GM12873 (cell line): Measurements from ENCODE around the gene CEBPE.

Source experiments
- TF ChIP-seq, protein P1 (sequence below): IDR thresholded peaks from 2 replicates; pipeline ENCODE4 v1.5.1; 2012; ENCODE audit warnings: low read depth, mild to moderate bottlenecking, moderate library complexity, low read length, control low read depth; ENCODE audit not compliant: insufficient read depth; ENCODE audit errors: missing control alignments

The CEBPE gene

DNA sequence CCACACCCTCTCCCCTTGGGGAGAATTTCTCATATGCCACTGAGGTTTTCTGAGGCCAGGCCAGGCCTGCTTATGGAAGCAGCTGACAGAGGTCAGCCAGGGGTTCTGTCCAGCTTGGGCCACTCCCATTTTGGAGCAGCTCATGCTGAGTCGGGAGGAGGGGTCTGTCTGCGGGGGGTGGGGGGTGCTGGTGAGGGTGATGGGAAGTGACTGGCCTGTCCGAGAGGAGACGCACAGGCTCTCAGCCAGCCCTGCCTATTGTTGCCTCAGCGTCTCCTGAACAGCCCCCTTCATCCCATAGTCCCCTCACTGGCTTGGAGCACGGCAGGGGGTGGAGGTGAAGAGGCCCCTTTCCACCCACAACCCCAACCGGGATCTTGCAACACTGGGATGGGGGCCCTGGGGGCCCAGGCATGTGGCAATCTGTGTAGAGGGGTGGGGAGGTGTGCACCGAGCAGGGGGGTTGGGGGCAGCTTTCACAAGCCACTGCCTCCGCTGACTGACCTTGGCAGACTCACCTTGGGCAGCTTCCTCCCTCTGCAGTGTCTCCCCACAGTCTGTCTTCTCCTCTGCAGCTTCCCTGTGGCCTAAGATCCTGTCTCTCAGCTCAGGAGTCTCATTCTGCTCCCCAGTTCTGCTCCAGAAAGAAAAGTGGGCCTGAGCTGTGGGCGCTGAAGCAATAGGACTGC, 5.5 kb downstream of the CEBPE start:
- TF ChIP-seq, protein P1, sequence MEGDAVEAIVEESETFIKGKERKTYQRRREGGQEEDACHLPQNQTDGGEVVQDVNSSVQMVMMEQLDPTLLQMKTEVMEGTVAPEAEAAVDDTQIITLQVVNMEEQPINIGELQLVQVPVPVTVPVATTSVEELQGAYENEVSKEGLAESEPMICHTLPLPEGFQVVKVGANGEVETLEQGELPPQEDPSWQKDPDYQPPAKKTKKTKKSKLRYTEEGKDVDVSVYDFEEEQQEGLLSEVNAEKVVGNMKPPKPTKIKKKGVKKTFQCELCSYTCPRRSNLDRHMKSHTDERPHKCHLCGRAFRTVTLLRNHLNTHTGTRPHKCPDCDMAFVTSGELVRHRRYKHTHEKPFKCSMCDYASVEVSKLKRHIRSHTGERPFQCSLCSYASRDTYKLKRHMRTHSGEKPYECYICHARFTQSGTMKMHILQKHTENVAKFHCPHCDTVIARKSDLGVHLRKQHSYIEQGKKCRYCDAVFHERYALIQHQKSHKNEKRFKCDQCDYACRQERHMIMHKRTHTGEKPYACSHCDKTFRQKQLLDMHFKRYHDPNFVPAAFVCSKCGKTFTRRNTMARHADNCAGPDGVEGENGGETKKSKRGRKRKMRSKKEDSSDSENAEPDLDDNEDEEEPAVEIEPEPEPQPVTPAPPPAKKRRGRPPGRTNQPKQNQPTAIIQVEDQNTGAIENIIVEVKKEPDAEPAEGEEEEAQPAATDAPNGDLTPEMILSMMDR, result no peak

- TF ChIP-seq, protein P1, result no peak
Measured at GRCh38 chr14:23112359-23113178, 6.5 kb downstream of the CEBPE start.

- TF ChIP-seq, protein P1, result no peak
Measured at GRCh38 chr14:23110579-23111365, 8.3 kb downstream of the CEBPE start.

GRCh38 chr14:23109769-23110168, 9.3 kb downstream of the CEBPE start:
- TF ChIP-seq, protein P1, result no peak

- TF ChIP-seq, protein P1, result no peak
Measured at GRCh38 chr14:23106747-23107045, 12.4 kb downstream of the CEBPE start.

DNA sequence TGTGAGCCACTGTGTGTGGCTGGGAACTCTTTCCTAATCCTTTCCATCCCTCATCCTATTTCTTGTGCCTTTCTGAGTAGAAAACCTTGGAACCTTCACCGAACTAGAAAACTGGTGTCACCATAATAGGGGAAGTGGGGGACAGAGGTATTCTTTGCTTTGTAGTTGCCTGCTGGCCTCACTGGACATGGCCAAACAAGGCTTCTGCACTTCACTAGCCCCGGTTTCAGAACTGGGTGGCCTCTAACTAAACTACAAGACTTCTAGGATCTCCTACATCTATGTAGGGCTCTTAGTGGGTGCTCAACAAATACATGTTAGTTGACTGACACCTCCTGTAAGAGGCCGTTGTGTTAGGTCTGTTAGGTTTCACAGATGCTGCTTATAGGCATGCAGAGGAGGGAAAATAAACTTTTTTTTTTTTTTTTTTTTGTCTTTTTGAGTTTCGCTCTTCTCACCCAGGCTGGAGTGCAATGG, 13.7 kb downstream of the CEBPE start:
- TF ChIP-seq, protein P1, result no peak

GRCh38 chr14:23104591-23105347, 14.3 kb downstream of the CEBPE start, which contains the start of gene CIROP:
Gene CIROP, minus strand, starts transcription at chr14:23104989. Its CDS starts 69 bp downstream, at chr14:23104920.
- TF ChIP-seq, protein P1, result no peak
